Stimulated activated CD8-positive, alpha-beta memory T cell treated with anti-CD3 and anti-CD28 coated beads, Interleukin-12 subunit alpha, Interleukin-12 subunit beta, amount 100 ng/mL, for 1 hour (primary cell): ENCODE measurements around the gene HPN.
A peak's percentile ranks its signal among the peaks of the same experiment; 100 is the strongest.

ENCODE experiments used
- DNase-seq: peaks from one replicate; pipeline ENCODE4 v3.0.0-alpha.2; 2020; ENCODE audit warnings: low read depth

HPN gene

DNA sequence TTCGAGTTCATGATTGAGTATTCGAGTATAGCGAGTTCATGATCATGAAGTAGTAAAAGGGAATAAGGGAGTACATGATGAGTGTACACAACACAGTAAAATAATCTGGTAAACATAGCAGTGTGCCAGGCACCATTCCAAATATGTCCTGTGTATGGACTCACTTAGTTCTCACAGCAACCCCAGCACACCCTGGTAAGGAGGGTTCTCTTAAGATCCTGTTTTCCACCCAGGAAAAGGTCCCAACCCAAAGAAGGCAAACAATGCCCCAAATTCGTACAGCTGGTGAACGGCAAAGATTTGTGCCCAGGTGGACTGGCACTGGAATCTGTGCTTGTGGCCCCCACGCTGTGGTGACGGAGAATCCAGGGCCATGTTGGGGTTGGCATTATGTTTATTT, 21.4 kb downstream of the HPN start:
- DNase-seq = no peak

GRCh38 chr19:35063940-35064818, 22.7 kb downstream of the HPN start:
- DNase-seq = no peak

DNA sequence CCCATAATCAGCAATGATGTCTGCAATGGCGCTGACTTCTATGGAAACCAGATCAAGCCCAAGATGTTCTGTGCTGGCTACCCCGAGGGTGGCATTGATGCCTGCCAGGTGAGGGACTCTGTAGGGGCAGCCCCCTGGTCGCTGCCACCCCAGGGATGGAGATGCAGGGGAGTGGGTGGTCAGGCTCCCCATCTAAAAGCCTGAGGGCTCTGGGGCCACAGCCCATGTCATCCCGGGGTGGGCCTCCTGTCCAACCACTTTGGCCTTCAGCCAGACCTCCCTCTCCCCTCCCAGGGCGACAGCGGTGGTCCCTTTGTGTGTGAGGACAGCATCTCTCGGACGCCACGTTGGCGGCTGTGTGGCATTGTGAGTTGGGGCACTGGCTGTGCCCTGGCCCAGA, 24.1 kb downstream of the HPN start:
- no peak for DNase-seq

- DNase-seq = no peak
These were observed 24.6 kb downstream of the HPN start for GRCh38 chr19:35066121-35066520.

DNA sequence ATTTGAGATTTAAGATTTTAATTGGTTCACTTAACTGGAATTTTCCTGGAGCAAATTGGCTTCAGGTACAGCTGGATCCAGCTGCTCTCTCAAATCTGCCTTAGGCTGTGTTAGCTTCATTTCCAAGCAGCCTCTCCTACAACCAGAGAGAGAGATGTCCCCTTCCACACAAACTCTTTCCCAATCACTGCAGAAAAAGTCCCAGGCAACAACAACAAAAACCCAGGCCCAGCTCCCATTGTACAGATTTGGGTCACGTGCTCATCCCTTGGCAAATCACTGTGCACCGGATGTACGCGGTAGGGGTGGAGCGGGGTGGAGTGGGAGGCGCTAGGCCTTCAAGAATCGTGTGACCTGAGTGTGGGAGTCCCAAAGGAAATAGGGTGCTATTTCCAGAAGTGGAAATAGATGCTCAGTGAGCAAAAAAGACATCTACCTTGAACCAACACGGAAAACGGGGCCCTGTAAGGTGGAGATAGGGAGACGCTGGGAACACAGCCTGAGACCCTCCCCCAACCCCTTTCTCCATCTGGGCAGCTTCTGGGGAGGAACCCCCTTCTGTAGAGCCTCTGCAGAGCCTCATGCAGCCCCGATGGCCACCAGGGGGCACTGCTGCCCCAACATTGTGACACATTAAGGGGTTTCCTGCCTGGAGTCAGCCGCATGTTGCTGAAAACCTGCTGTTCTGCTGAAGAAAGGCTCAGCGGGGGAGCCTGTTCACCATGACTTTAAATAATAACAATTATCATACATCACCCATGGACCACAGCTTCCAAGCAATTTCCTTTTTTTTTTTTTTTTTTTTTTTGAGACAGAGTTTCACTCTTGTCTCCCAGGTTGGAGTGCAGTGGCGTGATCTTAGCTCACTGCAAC, 25.4 kb downstream of the HPN start:
- peak; percentile 86 for DNase-seq

DNA sequence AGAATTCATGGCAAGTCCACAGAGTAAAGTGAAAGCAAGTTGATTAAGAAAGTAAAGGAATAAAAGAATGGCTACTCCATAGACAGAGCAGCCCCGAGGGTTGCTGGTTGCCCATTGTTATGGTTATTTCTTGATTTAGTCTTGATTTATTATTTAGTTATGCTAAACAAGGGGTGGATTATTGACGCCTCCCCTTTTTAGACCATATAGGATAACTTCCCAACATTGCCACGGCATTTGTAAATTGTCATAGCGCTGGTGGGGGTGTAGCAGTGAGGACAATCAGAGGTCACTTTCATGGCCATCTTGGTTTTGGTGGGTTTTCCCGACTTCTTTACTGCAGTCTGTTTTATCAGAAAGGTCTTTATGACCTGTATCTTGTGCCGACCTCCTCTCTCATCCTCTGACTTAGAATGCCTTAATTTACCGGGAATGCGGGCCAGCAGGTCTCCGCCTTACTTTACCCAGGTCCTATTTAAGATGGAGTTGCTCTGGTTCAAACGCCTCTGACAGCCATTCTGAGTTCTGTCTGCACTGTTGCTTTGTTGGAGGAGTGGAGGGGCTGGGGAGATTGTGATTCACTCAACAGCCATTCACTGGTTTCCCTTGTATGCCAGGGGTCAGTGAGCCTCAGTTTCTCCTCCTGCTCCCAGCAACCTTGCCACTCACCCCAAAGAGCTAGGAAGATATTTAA, 27.6 kb downstream of the HPN start:
- no peak for DNase-seq

- DNase-seq = no peak
These were observed 28.2 kb downstream of the HPN start for GRCh38 chr19:35069696-35070095.

DNA sequence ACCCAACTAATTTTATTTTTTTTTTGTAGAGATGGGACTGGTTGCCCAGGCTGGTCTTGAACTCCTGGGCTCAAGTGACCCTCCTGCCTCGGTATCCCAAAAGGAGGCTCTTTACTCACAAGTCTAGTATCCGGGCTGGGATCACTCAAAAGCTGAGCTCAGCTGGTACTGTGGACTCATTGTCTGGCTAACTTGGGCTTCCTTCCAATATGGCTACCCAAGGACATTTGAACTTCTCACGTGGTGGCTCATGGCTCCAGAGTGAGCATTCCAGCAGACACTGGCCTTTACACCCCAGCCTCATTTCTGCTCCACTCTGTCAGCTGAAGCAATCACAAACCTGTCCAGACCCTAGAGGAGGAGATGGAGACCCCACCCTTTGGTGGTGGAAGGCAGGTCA, 28.9 kb downstream of the HPN start:
- no peak for DNase-seq

DNA sequence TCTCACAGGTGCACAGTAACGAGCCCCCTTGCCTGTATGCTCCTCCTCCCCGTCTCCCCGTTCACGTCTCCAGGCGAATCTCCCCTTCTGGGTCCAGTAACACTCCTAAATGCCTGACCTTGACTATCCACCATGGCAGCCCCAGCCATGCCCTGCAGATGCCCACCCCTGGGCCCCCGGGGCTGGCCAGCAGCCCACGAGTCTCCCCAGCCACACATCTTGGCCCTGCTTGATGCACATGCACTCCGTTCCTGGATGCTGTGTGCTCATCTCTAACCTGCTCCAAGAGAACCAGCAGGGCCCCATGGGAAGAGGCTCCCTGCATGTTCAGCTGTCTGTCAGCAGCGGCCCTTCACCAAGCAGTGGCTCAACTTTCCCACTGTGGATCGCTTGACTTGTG, 32.0 kb downstream of the HPN start:
- DNase-seq = no peak

DNA sequence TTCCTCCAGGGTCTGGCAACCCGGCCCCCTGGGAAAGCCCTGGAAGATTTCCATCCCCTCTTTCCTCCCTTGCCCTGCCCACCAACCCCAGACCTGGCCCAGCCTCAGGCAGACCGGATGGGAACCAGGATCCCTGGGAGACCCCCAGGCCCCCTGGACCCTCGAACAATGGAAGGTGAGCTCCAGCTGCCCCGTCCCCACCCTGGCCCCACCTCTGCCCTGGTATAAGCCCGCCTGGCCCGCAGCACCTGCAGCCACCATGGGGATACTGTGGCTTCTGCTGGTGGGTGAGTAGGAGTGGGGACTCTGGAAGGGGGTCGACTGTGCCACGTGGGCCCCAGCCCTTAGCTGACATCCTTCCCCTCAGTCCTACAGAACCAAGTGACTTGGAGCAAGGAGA, 32.4 kb downstream of the HPN start:
- no peak for DNase-seq

DNA sequence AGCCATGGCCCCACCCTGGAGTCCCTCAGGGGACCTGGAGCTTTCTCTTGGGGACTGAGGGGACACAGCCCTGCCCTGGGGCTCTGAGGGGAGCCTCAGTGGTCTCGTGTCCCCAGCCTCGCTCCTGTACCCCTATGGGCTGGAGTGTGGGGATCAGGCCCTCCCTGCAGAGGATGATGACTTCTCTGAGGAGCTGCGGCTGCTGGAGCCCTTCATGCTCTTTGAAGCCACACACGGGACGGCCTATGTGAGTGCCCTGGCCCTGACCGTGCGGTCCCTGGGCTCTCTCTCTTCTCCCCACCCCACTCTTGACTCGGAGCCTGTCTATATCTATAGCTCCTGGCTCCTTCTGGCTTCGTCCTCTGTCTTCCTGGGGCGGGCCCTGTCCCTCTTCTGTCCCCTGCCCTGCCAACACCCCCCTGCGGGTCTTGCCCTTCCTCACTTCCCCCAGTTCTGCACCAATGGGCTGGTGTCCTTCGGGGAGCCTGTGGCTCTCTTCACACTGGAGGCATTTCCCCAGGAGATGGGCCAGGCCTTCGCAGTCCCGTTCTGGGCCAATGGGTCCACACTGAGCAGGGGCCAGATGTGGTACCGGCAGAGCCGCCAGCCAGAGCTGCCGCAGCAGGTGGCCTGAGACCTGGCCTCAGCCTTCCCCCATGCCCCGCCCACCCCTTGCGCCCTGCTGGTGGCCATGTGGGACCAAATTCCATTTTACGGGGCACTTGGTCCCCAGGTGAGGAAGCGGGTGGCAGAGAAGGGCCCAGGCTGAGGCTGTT, 33.1 kb downstream of the HPN start:
- no peak for DNase-seq

DNA sequence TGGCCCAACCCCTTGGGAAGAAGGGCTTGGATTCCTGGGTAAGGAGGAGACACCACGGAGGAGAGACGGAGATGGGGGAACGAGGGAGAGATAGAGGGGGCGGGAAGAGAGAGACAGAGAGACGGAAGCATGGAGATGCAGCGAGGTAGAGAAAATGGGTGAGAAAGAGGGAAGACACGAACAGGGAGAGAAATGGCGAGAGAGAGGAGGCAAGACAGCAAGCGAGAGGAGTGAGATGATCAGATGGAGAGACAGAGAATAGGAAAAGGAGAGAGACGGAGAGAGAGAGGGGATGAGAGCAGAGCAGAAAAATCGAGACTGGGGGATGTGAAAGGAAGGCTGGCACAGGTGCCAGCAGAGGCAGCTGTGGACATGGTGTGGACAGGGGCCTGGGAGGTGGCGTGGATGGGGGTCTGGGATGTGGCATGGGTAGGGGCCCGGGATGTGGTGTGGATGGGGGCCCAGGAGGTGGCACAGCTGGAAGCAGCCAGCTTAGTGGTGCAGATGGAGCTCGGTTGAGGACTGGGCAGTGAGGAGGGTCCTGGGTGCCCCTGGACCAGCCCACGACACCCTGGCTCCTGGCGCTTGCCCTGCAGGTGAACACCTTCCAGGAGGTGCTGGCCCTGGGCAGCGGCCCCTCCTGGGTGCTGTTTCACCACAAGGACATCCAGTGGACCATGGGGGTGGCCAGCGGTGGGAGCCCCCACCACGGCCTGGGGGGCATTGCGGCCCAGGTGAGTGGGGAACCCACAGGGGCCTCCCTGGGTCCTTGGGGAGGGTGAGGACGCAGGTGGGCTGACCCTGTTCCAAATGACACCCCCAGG, 33.9 kb downstream of the HPN start:
- DNase-seq = no peak

DNA sequence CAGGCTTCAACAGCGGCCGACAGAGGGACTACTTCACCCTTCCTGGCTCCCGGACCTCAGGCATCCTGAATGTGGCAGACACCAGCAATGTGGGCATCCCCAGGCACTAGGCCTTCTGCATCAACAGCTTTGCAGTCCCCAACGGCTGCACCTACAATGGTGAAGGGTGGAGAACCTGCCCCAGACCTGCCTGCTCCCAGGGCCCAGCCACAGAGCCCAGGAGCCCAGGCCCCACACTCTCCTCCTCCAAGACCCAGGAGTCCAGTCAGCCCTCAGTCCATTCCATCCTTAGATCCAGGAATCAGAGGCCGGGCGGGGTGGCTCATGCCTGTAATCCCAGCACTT, 34.5 kb downstream of the HPN start:
- no peak for DNase-seq

GRCh38 chr19:35076657-35077056, 35.1 kb downstream of the HPN start:
- DNase-seq = no peak

DNA sequence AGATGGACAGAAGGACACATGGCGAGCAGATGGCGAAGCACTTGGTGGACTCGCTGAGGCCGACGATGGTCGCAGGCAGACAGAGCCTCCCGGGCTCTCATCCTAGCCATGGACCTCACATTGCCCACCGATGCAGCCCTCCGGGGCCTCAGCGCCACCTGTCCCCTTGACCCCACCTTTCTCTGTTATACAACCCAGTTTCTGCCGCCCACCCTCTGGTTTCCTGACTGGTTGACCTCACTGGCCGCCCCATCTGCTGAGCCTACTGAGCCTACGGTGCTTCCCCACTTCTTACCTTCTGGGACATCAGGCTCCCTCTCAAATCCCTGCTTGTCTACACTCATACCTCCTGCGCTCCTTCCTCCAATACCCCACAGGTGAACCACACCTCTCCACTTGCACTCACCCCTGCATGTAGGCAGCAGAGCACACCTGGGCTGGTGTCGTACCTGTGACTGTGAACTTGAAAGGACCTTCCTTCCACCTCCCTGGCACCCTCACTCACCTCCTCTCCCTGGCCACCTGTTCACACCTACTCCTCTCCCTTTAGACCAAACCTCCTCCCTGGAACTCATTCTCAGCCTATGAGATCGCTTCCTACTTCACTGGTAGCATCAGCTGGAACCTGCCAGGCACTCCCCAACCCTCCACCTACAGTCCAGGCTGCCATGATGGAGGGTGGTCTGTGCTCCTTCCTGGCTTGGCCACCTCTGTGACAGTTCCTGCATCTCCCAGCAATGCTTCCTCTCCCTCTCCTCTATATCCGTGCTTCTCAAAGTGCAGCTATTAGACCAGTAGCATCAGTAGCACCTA, 36.1 kb downstream of the HPN start:
- DNase-seq = no peak

DNA sequence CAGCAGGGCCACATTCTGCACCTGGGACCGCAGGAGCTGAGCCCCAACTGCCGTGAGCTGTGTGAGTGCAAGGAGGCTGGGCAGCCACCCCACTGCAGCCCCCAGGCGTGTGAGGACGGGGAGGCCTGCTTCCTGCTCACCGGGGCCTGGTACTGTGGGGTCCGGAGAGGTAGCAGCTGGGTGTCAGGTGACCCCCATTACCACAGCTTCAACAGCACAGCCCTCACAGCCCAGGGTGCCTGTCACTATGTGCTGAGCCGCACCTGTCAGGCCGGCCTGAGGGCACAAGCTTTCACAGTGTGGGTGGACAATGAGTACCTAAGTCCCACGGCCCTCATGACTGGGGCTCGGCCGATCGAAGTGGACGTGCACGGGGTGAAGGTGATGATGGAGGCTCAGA, 38.3 kb downstream of the HPN start:
- DNase-seq = no peak

DNA sequence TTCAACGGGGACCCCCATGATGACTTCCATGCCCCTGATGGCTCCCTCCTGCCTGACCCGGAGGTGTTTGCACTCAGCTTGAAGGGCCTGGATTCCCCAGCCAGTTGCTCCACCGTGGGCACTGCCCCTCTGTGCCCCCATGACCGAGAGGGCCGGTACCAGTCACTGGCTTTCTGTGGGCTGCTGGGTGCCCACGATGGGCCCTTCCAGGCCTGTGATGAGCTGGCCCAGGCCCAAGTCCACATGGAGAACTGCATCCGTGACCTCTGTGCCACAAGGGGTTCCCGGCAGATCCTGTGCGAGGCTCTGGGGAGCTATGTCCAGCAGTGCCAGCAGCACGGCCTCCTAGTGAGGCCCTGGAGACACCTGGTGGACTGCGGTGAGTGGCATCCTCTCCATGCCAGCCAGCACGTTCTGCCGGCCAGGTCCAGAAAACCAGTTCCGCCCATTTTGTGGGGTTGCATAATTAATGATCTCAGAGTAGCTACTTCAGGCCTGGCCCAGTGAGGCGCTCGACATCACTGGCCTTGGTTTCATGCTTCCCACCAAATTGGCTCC, 39.2 kb downstream of the HPN start:
- DNase-seq = no peak

DNA sequence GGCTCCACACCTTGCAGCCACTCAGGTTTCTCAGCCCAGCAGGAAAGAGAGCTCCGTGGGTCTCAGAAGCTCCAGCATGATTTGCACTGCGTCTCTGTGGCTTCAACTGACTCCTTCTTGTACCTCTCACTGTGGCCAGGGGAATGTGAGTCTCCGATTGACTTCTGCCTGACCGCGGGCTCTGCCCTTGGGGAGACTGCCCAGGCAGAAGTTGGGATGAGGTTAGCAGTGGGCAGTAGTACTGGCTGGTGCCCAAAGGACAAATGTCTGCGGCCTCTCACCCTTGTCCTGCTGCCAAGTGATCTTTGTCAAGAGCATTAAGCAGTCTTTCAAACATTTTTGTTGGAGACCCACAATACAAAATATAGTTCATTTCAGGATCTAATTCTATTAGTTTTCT, 39.7 kb downstream of the HPN start:
- DNase-seq = no peak

- DNase-seq = no peak
These were observed 42.4 kb downstream of the HPN start for GRCh38 chr19:35083691-35084508.
